ENCODE measurements around the gene RAPGEF5. TPM values are rescaled to one million over a fixed set of nuclear protein-coding genes. Genes with fewer than 3 reads are reported as not detected.

Gene RAPGEF5
- total and polyA plus RNA-seq, 10 of the 15 experiments (the other 5 are each of a cell fraction or from before 2014, with no cell fraction given) = 0.38 to 4.0 (median 1.6) TPM; not detected in 1

DNA sequence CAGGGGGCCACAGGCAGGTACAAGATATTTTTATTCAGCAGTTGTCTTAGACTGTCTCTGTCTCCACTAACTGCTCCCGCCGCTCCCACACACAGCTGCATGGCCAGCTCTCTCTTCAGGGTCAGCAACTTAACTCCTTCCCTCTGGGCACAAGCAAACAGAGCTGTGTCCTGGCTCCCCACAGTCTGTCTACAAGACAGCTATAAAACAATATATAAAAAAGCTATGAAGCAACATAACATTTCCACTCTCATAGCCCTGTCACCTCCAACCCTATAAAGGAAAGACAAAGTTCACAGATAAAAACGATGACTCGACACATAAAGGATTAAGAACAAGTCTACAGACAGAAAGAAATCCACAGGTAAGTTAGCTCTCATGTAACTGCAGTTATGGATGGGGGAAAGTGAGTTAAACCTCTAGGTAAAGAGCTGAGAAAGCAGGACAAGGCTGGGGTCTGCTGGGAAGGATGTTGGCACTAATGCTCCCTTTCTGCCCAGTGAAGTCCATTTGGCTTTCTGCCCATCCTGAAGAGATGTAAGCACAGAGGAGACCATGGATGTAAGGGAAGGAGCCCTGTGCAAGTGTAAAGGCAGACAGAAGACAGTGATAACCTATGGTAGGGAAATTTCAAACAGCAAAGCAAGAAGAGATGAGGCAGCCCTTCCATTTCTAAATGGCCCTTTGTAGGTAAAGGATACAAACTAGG lies 27.0 kb downstream of the RAPGEF5 start:
- Histone ChIP-seq H3K27ac (ENCODE audit: control insufficient read depth, insufficient read depth) (no peak overlapping the region), H3K4me1 (ENCODE audit: control insufficient read depth, insufficient read depth, low read length) (no peaks in the 10 kb centered on the region), H3K9ac (ENCODE audit: control insufficient read depth, insufficient read depth, low read length) (no peak overlapping the region), H3K4me2 (ENCODE audit: control insufficient read depth, insufficient read depth) (no peak overlapping the region), H3K36me3 (ENCODE audit: control insufficient read depth in 2 of 2, insufficient read depth in 2 of 2, low read length in 1 of 2) (no peaks in the 10 kb centered on the region), H3K79me2 (ENCODE audit: control insufficient read depth, insufficient read depth, low read length) (no peaks in the 10 kb centered on the region; the same call in 1 of the 2 replicates), H3K4me3 (no peak overlapping the region), H2AFZ (ENCODE audit: control insufficient read depth, low read depth, low read length) (no peak overlapping the region), H3K9me3 (replicated peaks; ENCODE audit: control insufficient read depth, insufficient read depth, low read length) (no peaks in the 10 kb centered on the region), H3K27me3 (replicated peaks in 1 of 2; ENCODE audit: control insufficient read depth in 2 of 2, insufficient read depth in 2 of 2, low read length in 1 of 2) (no peaks in the 10 kb centered on the region), H4K20me1 (ENCODE audit: control insufficient read depth, insufficient read depth) (no peaks in the 10 kb centered on the region)
- SMC1A ChIA-PET (ENCODE audit: uncharacterized antibody, unreplicated experiment) = interaction anchor here (1.1 to 3.9 kb wide), 4 partner anchors 10 to 21 kb away, joined by 4 to 29 read pairs (median 6); no protein-coding TSS in a partner anchor
- ATAC-seq (no peak), FAIRE-seq (no peak), DNase-seq (ENCODE audit: low read depth, low spot score) (no peak)
- intact Hi-C loops (cut with micrococcal nuclease; ENCODE audit: unreplicated experiment) (no loop called here), in situ Hi-C loops (cut with MboI) (no loop called here)
- no peak for TF ChIP-seq NFYA (IDR thresholded peaks at IDR 0.05; ENCODE audit: borderline replicate concordance, low read depth, low read length)
- no peak for TF ChIP-seq ZNF384 (IDR thresholded peaks at IDR 0.05; ENCODE audit: borderline replicate concordance, low read depth, low read length)
- no peak for TF ChIP-seq ZBED1 (IDR thresholded peaks at IDR 0.05; ENCODE audit: borderline replicate concordance)
- TF ChIP-seq, protein P1, sequence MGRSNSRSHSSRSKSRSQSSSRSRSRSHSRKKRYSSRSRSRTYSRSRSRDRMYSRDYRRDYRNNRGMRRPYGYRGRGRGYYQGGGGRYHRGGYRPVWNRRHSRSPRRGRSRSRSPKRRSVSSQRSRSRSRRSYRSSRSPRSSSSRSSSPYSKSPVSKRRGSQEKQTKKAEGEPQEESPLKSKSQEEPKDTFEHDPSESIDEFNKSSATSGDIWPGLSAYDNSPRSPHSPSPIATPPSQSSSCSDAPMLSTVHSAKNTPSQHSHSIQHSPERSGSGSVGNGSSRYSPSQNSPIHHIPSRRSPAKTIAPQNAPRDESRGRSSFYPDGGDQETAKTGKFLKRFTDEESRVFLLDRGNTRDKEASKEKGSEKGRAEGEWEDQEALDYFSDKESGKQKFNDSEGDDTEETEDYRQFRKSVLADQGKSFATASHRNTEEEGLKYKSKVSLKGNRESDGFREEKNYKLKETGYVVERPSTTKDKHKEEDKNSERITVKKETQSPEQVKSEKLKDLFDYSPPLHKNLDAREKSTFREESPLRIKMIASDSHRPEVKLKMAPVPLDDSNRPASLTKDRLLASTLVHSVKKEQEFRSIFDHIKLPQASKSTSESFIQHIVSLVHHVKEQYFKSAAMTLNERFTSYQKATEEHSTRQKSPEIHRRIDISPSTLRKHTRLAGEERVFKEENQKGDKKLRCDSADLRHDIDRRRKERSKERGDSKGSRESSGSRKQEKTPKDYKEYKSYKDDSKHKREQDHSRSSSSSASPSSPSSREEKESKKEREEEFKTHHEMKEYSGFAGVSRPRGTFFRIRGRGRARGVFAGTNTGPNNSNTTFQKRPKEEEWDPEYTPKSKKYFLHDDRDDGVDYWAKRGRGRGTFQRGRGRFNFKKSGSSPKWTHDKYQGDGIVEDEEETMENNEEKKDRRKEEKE (IDR thresholded peaks at IDR 0.05) = no peak
- no peak for TF ChIP-seq MTA2 (IDR thresholded peaks at IDR 0.05; ENCODE audit: low read depth)
- TF ChIP-seq TCF12 (IDR thresholded peaks at IDR 0.05; ENCODE audit: low read depth, low read length) = no peak
- TF ChIP-seq, protein P2, sequence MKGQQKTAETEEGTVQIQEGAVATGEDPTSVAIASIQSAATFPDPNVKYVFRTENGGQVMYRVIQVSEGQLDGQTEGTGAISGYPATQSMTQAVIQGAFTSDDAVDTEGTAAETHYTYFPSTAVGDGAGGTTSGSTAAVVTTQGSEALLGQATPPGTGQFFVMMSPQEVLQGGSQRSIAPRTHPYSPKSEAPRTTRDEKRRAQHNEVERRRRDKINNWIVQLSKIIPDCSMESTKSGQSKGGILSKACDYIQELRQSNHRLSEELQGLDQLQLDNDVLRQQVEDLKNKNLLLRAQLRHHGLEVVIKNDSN (IDR thresholded peaks at IDR 0.05; ENCODE audit: borderline replicate concordance, extremely low read length, insufficient read depth, low read depth, low read length) = no peak
- TF ChIP-seq, protein P3, sequence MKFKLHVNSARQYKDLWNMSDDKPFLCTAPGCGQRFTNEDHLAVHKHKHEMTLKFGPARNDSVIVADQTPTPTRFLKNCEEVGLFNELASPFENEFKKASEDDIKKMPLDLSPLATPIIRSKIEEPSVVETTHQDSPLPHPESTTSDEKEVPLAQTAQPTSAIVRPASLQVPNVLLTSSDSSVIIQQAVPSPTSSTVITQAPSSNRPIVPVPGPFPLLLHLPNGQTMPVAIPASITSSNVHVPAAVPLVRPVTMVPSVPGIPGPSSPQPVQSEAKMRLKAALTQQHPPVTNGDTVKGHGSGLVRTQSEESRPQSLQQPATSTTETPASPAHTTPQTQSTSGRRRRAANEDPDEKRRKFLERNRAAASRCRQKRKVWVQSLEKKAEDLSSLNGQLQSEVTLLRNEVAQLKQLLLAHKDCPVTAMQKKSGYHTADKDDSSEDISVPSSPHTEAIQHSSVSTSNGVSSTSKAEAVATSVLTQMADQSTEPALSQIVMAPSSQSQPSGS (IDR thresholded peaks at IDR 0.05; ENCODE audit: low read length) = no peak
- no peak for TF ChIP-seq ZNF217 (IDR thresholded peaks at IDR 0.05)
- TF ChIP-seq IRF4 (IDR thresholded peaks at IDR 0.05; ENCODE audit: low read depth, low read length) = no peak
- TF ChIP-seq NBN (IDR thresholded peaks at IDR 0.05) = no peak
- TF ChIP-seq, protein P4, sequence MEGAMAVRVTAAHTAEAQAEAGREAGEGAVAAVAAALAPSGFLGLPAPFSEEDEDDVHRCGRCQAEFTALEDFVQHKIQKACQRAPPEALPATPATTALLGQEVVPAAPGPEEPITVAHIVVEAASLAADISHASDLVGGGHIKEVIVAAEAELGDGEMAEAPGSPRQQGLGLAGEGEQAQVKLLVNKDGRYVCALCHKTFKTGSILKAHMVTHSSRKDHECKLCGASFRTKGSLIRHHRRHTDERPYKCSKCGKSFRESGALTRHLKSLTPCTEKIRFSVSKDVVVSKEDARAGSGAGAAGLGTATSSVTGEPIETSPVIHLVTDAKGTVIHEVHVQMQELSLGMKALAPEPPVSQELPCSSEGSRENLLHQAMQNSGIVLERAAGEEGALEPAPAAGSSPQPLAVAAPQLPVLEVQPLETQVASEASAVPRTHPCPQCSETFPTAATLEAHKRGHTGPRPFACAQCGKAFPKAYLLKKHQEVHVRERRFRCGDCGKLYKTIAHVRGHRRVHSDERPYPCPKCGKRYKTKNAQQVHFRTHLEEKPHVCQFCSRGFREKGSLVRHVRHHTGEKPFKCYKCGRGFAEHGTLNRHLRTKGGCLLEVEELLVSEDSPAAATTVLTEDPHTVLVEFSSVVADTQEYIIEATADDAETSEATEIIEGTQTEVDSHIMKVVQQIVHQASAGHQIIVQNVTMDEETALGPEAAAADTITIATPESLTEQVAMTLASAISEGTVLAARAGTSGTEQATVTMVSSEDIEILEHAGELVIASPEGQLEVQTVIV (IDR thresholded peaks at IDR 0.05; ENCODE audit: borderline replicate concordance, partially characterized antibody) = no peak
- TF ChIP-seq NFYB (IDR thresholded peaks at IDR 0.05; ENCODE audit: insufficient read depth, low read depth, low read length) = no peak
- RAD21 ChIA-PET (ENCODE audit: unreplicated experiment) = interaction anchor here (1.2 kb wide), 1 partner anchor 27 kb away, joined by 3 read pairs; no protein-coding TSS in a partner anchor
- BruUV-seq (replicated peaks) = no TSS peak
- POLR2A ChIA-PET = no interaction called here
- WGBS (ENCODE audit: insufficient coverage, insufficient replicate concordance, low lambda C conversion rate, missing lambda C conversion rate) = 49% methylated on average over 4 of the region's 4 CpGs
- CTCF ChIA-PET = interaction anchor here (1.3 to 2.1 kb wide), 4 partner anchors 11 to 122 kb away, joined by 4 to 7 read pairs (median 5); no protein-coding TSS in a partner anchor

Measured in GM12878 (cell line).